HL-60/S4 treated with retinoic acid at 250 ng/mL for 4 days and 3 days (cell line): ENCODE measurements around the gene TMEM235.

ENCODE experiments used
- in situ Hi-C: fragments of 300-500 bp; cut with MboI; formaldehyde crosslinking; loops from 2 replicates; pipeline ENCODE4 v1.7.0; 2022; ENCODE audit warnings: low sequenced_read_pairs

TMEM235 gene

DNA sequence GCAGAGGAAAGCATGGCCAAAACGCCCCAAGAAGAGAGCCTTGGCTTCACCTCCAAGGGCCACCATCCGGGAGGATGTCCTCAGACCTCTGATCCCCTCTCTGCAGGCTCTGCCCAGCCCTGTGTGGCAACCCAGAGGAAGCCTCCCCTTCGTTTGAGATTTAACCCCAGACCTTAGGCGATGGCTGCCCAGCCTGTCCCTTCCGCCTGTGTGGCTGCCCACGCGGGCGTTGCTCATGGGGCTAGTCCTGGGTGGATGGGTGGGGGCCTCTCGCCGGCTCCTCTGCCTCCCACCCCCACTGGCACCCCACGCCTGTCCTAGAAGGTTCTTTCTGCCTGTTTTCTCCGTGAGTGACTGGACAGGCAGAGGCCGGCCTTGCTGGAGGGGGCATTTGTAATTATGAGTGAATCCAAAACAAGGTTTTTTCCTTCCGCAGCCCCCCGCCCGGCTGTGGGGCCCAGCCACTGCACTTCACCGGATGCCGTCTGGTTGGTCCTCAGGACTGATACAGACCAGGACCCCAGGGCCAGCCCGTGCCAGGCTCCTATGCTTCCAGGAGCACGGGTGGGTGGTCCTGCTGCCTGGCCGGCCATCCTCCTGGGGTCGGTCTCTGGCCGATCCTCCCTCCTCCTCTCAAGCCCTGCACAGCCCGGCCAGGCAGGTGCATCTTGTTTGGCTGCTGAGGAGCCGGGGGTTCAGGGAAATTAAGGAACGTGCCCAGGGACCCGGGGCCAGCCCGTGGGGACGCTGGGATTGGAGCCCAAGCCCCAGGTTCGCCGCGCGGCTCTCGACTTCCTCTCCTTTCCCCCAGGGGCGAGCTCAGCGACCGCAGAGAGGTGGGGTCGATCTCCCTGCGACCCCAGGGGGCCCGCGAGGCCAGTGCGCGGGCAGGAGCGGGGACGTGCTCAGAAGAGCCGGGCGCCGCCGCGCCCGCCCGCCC lies at the start of gene TMEM235:
TSS of gene TMEM235 (plus strand) at position 636 of the 940 bp plus-strand sequence. CDS start 393 bp downstream, outside the sequence.
- in situ Hi-C loops, result no loop called here

DNA sequence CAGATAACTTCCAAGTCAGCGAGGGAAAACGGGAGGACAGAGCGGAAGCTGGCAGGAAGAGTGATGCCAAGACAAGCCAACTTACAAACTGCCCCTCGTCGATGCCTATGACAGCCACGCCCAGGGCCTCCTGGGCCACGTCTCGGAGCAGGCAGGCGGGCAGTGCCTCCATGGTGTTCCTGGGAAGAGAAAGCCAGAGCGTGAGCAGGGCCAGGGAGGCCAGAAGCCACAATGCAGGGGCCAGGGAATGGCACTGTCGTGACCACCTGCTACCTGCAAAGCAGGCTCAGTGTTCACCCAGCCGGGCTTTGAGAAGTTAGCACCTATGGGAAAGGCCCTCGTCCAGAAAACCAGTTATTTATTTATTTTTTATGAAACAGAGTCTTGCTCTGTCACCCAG lies 48.9 kb upstream of the TMEM235 start:
- in situ Hi-C loops, result no loop called here

DNA sequence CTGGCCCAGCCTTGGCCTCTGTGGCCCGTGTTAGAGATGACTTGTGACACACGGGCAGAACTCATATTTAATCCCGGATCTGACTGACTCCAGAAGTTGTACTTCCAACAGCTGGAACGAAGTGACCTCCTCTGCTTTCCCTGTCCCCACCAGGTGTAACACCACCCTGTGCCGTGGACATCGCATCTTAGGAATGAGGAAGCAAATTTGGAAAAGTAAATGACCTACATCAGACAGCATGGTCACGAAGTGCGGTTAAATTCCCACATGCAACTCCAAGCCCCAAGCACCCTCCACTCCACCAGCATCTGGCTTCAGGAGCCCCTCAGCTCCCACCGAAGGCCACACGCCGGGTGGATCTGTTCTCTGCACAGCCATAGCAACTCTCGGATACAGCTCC lies 47.5 kb upstream of the TMEM235 start:
- in situ Hi-C loops, result no loop called here

DNA sequence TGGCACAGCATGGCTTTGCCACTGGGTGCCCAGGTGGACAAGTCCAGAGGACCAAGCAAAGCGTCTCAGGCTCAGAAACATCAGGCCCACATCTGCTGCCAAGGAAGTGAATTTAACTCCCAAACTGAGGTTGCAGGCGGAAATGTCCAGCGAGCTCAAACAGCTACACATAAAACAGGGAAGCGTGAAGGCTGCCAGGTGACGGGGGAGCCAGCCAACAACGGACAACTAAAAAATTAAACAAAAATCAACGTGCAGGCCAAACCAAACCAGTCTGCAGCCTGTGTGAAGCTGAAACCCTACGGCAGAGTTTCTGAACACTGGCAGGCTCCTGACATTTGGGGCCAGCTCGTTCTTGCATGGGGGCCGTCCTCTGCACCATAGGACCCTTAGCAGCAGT lies 47.1 kb upstream of the TMEM235 start:
- in situ Hi-C loops, result no loop called here

DNA sequence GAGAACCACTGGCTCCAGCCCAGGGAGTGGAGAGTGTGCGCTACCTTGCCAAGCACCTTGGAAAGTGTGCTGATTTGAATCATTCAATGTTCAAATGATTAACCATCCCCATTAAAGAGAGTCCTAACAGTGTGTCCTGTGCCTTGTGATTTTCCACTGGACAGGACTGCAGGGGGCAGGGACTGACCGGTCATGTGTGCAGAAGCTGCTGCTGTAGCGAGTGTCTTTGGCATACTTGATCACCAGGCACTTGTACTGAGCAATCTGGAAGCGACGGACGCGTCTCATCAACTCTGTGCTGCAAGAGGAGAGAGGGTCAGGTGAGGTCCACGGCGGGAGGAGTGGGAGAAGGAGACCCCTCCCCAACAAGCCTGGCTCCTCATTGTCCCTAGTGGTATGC lies 46.6 kb upstream of the TMEM235 start:
- in situ Hi-C loops, result no loop called here

DNA sequence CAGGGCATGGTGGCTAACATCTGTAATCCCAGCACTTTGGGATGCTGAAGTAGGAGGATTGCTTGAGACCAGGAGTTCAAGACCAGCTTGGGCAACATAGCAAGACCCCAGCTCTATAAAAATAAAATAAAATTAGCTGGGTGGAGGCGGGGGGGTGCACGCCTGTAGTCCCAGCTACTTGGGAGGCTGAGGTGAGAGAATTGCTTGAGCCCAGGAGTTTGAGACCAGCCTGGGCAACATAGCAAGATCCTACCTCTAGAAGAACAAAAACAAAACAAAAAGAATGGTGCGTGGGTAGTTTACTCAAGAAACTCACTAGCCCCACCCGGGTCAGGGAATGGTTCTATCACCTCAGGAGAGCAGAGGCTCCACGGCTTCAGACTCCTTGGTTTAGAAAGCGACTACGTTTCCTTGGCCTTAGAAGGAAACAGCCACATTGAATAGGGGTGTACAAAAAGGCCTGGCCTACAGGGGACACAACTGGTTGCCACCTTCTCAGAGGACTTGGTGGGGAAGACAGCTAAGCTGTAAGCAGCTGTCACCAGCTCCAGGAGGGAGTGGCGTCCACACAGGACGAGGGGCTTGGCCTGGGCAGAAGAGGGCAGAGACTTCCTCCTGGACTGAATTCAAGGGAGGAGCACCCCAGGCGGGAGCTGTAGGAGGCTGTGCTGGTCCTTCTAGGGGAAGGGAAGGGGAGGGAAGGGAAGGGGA lies 45.3 kb upstream of the TMEM235 start:
- in situ Hi-C loops, result no loop called here

DNA sequence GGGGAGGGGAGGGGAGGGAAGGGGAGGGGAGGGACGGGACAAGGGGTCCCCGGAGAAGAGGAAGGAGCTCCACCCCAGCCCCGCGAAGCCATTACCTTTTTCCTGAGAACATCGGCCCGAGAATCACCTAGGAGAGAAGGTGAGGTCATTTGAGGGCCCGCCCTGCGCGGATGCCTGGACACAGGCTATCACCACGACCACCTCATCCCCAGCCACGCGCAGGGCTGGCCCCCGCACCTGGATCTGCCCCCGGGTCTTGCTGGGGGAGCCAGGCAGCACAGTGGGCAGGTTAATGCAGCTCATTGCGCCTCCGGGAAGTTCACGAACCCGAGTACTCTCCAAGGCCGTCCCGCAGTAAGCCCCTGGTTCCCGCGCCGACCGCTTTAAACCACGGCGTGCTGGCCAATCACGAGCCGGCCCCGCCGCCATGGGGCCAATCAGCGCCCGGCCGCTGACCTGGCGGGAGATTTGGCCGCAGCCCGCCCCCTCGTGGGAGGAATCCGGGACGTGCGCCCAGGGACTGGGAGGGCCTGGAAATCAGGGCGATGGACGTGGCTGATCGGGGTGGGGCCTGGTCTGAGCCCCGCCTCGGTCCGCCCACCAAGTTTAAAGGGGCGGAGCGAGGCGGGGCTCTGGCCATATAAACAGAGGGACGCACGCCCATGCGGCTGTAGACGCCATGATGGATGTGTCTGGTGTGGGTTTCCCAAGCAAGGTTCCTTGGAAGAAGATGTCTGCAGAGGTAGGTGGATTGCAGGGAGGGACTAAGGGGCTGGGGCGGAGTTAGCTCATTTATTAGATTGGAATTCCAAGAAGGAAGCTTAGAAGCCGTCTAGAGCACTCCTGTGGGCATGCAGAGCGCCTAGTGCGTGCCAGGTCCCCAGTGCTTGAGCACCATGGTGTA lies 44.5 kb upstream of the TMEM235 start, which contains the start of the genes AFMID and TK1:
TSS of gene AFMID (plus strand) at position 671 of the 904 bp plus-strand sequence. CDS start at position 680, 9 bp downstream.
TSS of gene TK1 (minus strand) at position 361 of the 904 bp plus-strand sequence. CDS start at position 303, 58 bp downstream.
- in situ Hi-C loops, result no loop called here

DNA sequence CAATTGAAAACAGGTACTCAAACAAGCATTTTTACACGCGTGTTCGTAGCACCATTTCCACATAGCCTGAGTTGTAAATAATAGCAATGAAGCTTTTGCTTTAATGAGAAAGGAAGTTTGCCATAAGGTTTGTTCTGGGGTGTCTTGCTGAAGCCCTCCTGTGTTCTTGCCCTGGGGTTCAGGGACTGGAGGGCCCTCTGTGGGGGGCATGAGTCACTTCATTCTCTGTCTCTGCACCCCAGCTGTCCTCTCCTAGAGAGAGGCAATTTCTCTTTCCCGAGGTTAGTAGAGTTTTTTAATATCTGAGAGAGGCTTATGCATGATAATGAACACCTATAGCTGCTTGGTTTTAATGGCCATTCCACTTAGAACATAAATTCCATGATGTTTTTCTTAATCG lies 34.7 kb upstream of the TMEM235 start:
- in situ Hi-C loops, result no loop called here

DNA sequence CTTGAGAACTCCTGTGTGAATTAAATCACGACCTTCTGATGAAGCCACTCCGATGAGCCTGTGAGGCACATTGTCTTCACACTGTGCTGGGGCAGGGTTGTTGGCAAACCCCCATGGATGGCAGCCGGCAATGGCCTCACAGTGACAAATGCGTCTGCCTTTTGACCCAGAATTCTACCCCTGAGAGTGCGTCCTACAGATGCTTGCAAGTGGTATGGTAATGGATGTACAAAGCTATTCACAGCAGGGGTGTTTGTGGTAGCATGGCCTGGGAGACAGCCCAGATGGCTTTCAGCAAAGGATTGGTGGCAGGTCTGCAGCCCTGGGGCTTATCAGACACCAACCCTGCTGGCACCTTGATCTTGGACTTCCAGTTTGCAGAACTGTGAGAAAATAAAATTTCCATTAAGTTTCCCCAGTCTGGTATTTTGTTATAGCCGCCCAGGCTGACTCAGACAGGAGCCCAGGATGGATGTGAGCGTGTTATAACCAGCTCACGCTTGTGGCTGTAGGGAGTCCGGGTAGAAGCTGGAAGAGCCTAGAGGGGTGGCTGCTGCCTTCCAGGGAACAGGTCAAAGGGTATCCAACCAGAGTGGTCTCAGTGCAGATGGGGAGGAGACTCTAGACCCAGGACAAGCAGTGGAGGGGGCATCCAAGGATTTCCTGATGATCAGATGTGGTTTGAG lies 34.1 kb upstream of the TMEM235 start:
- in situ Hi-C loops, result no loop called here

DNA sequence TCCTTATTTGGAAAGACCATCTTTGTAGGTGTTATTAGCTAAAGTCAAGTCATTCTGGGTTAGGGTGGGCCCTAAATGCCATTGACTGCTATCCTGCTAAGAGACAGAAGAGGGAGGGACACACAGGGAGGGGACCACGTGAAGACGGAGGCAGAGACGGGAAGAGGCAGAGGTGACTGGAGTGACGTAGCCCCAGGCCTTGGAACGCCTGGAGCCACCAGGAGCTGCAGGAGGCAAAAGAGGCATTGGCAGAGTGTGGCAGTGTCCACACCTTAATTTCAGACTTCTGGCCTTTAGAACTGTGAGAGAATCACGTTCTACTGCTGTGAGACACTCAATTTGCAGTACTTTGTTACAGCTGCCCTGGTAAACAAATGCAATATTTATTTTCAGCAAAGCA lies 31.0 kb upstream of the TMEM235 start:
- in situ Hi-C loops, result no loop called here

DNA sequence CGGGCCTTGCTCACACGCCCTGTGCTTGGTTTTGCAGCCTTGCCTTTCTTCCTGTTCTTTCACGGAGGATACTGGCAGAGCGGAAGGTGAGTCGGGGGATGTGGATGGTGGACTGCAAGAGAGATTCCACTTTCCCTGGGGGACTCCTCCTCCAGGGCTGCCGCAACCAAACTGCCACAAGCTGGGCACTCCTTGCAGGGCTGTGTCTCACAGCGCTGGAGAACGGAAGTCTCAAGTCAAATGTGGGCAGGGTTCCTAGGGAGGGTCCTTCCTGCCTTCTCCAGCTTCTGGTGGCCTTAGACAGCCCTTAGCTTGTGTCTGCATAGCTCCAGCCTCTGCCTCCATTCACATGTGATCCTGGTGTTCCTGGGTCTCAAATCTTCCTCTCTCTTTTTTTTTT lies 28.8 kb upstream of the TMEM235 start:
- in situ Hi-C loops, result no loop called here

DNA sequence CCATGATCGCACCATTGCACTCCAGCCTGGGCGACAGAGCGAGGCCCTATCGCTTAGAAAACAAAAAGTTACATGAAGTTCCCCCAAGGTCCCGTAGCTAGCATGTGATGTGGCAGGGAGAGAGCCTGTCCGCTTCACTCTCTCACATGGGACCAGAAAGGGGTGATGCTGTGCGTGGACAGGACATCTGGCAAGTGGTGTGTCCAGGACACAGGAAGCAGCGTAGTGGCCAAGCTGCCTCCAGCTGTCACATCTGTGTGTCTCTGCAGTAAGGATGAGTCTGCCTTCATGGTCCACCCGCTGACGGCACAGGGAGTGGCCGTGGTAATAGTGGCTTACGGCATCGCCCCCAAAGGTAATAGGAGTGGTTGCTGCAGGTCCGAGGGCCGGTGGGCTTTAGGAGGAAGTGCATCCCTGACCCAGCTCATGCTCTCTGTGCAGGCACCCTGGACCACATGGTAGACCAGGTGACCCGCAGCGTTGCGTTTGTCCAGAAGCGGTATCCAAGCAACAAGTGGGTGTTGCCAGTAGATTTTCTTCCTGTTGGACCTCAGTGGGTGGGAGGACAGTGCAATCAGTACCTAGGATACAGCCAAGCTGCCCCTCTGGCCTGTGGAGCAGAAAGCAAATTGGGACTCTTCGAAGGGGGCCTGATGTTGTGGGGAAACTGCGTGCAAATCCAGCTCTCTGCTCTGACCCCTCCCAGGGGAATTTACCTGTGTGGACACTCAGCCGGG lies 26.9 kb upstream of the TMEM235 start:
- in situ Hi-C loops, result no loop called here

DNA sequence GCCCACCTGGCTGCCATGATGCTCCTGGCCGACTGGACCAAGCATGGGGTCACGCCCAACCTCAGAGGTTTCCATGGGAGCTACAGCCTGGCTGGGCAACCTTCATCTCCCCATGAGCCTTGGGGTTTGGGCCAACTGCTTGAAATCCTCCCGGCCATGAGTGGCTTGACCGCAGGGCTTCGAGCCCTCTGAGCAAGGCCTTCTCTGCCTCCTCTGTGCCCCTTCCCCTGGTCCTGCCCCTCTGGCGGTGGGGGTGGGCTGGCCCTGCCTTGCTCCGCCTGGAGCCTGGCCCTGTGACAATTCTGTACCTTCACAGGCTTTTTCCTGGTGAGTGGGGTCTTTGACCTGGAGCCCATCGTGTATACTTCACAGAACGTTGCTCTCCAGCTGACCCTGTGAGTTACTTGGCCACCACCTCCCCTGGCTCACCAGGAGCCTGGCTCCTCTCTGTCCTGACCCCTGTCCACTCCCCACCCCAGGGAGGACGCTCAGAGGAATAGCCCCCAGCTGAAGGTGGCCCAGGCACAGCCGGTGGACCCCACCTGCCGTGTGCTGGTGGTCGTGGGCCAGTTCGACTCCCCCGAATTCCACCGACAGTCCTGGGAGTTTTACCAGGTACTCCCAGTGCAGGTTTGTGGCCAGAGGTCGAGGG lies 26.2 kb upstream of the TMEM235 start:
- in situ Hi-C loops, result no loop called here

DNA sequence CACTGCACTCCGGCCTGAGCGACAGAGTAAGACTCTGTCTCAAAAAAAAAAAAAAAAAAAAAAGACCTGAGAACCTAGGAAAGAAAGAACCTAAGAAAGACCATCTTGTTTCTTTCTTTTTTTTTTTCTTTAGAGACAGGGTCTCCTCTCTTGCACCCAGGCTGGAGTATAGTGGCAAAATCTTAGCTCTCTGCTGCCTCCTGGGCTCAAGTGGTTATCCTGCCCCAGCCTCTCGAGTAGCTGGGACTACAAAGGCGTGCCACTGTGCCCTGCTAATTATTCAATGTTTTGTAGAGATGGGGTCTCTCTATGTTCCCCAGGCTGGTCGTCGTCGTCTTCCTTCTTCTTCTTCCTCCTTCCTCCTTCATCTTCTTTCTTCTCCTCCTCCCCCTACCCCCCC lies 25.1 kb upstream of the TMEM235 start:
- in situ Hi-C loops, result no loop called here

DNA sequence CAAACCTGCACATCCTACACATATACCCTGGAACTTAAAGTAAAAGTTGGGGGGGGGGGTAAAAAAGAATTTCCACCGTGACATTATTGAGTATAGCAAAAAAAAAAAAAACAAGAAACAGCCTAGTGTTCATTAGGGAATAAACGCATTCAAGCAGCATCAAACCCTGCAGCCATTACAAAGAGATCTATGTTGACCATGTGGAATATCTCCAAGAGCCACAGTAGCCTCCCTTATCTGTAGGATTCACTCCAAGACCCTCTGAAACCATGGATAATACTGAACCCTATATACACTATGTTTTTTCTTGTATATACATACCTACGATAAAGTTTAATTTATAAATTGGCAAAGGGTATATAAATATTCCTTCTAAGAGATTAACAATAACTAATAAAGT lies 22.9 kb upstream of the TMEM235 start:
- in situ Hi-C loops, result no loop called here

DNA sequence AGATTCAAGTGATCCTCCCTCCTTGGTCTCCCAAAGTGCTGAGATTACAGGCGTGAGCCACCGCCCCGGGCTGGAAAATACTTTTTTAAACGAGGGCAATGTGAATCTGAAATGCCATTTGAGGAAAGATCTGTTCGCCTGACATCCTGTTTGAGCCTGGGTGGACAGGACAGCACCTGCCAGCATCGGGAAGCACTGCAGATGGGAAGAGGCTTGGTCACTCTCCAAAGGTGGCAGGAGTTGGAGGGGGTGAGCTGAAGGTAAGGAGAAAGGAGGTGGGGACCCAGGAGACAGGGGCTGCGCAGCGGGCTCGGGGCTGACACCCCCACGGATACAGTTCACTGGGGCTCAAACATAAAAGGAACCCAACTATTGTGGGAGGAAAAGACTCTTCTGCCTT lies 21.3 kb upstream of the TMEM235 start:
- in situ Hi-C loops, result no loop called here

DNA sequence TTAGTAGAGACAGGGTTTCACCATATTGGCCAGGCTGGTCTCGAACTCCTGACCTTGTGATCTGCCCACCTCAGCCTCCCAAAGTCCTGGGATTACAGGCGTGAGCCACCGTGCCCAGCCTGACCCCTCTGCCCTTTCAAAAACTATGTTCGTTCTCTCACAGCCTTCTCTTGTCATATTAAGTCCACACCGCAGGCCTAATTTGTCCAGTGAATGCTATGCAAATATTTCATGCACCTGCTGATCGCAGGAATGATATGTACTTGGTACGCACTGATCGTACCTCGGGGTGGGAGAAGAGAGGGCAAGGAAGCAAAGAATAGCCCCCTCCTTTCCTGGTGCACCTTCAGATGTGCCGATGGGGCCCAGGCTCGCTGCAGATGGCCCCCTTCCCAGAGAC lies 20.4 kb upstream of the TMEM235 start:
- in situ Hi-C loops, result no loop called here

DNA sequence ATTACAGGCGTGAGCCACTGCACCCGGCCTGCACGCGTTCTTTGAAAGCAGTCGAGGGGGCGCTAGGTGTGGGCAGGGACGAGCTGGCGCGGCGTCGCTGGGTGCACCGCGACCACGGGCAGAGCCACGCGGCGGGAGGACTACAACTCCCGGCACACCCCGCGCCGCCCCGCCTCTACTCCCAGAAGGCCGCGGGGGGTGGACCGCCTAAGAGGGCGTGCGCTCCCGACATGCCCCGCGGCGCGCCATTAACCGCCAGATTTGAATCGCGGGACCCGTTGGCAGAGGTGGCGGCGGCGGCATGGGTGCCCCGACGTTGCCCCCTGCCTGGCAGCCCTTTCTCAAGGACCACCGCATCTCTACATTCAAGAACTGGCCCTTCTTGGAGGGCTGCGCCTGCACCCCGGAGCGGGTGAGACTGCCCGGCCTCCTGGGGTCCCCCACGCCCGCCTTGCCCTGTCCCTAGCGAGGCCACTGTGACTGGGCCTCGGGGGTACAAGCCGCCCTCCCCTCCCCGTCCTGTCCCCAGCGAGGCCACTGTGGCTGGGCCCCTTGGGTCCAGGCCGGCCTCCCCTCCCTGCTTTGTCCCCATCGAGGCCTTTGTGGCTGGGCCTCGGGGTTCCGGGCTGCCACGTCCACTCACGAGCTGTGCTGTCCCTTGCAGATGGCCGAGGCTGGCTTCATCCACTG lies 17.3 kb upstream of the TMEM235 start, which contains the start of gene BIRC5:
TSS of gene BIRC5 (plus strand) at position 238 of the 690 bp plus-strand sequence. CDS start at position 302, 64 bp downstream.
- in situ Hi-C loops, result no loop called here
